GM23338 (cell line): ENCODE results near the gene DYRK3. TPM values are rescaled to one million over a fixed set of nuclear protein-coding genes. Genes with fewer than 3 reads are reported as not detected.

ENCODE experiments used
- ATAC-seq: fragments of 200-7000 bp; cut with Tn5 transposase; 3 replicates; pipeline ENCODE4 v1.9.1; 2020
- DNase-seq: peaks from one replicate; pipeline ENCODE4 v3.0.0-alpha.2; 2015; ENCODE audit warnings: low spot score
- H2AFZ ChIP-seq: fragments of 200-600 bp; sonication (generic); 2 replicates; pipeline ENCODE4 v1.8.0; 2016; ENCODE audit warnings: antibody characterized with exemption, mild to moderate bottlenecking, moderate library complexity
- H3F3A ChIP-seq: fragments of 200-600 bp; sonication (generic); replicated peaks from 2 replicates; pipeline ENCODE4 v1.8.0; 2017; ENCODE audit warnings: antibody characterized with exemption, mixed run types, low read depth
- H3K27ac ChIP-seq: fragments of 200-600 bp; sonication (generic); 2 replicates; pipeline ENCODE4 v1.6.1; 2016; ENCODE audit warnings: low read depth
- H3K27me3 ChIP-seq: fragments of 200-600 bp; sonication (generic); 2 replicates; pipeline ENCODE4 v1.8.0; 2016; ENCODE audit warnings: mild to moderate bottlenecking, mixed run types, moderate library complexity; ENCODE audit not compliant: insufficient read depth
- H3K36me3 ChIP-seq: fragments of 200-600 bp; sonication (generic); 2 replicates; pipeline ENCODE4 v1.8.0; 2016; ENCODE audit warnings: mild to moderate bottlenecking; ENCODE audit not compliant: insufficient read depth
- H3K4me1 ChIP-seq: fragments of 200-600 bp; sonication (generic); 2 replicates; pipeline ENCODE4 v1.8.0; 2016; ENCODE audit warnings: mild to moderate bottlenecking, moderate library complexity; ENCODE audit not compliant: insufficient read depth
- H3K4me2 ChIP-seq: fragments of 200-600 bp; sonication (generic); 2 replicates; pipeline ENCODE4 v1.7.1; 2017; ENCODE audit warnings: mixed run types
- H3K4me3 ChIP-seq: fragments of 200-600 bp; sonication (generic); 2 replicates; pipeline ENCODE4 v1.6.1; 2016; ENCODE audit warnings: mixed run types
- H3K79me2 ChIP-seq: fragments of 200-600 bp; sonication (generic); replicated peaks from 2 replicates; pipeline ENCODE4 v1.8.0; 2017; ENCODE audit warnings: mild to moderate bottlenecking; ENCODE audit not compliant: insufficient read depth
- H3K9me2 ChIP-seq: fragments of 200-600 bp; sonication (generic); 2 replicates; pipeline ENCODE4 v1.8.0; 2017; ENCODE audit not compliant: insufficient read depth
- H4K20me1 ChIP-seq: fragments of 200-600 bp; sonication (generic); replicated peaks from 2 replicates; pipeline ENCODE4 v1.8.0; 2017; ENCODE audit warnings: mild to moderate bottlenecking; ENCODE audit not compliant: insufficient read depth
- H3K27ac Mint-ChIP-seq: 2 replicates; pipeline ENCODE4 v1.8.0; 2020; ENCODE audit warnings: inconsistent platforms, mild to moderate bottlenecking, moderate library complexity, mixed read lengths
- H3K27me3 Mint-ChIP-seq: 3 replicates; pipeline ENCODE4 v1.8.0; 2022; ENCODE audit warnings: low read depth, mild to moderate bottlenecking, moderate library complexity, mixed read lengths, inconsistent platforms; ENCODE audit not compliant: insufficient read depth, poor library complexity
- H3K36me3 Mint-ChIP-seq: 3 replicates; pipeline ENCODE4 v1.8.0; 2021; ENCODE audit warnings: low read depth, mild to moderate bottlenecking, inconsistent platforms, moderate library complexity, mixed read lengths
- H3K4me1 Mint-ChIP-seq: 3 replicates; pipeline ENCODE4 v1.8.0; 2020; ENCODE audit warnings: mild to moderate bottlenecking, inconsistent platforms, mixed read lengths
- H3K4me3 Mint-ChIP-seq: 3 replicates; pipeline ENCODE4 v1.8.0; 2021; ENCODE audit warnings: moderate library complexity, mild to moderate bottlenecking, inconsistent platforms, mixed read lengths
- H3K9me3 Mint-ChIP-seq: 3 replicates; pipeline ENCODE4 v1.8.0; 2020; ENCODE audit warnings: moderate library complexity, mild to moderate bottlenecking, inconsistent platforms, mixed read lengths
- EZH2phosphoT487 ChIP-seq: fragments of 200-600 bp; sonication (generic); IDR thresholded peaks from one replicate; pipeline ENCODE4 v1.8.1; 2018; ENCODE audit warnings: antibody characterized with exemption; ENCODE audit not compliant: unreplicated experiment
- JUNB ChIP-seq: IDR thresholded peaks from one replicate; pipeline ENCODE4 v1.6.1; 2016; ENCODE audit warnings: antibody characterized with exemption; ENCODE audit not compliant: unreplicated experiment
- NANOG ChIP-seq: IDR thresholded peaks from 2 replicates; pipeline ENCODE4 v1.6.1; 2016; ENCODE audit warnings: antibody characterized with exemption, borderline replicate concordance
- STAT1 ChIP-seq: IDR thresholded peaks from one replicate; pipeline ENCODE4 v1.6.1; 2016; ENCODE audit warnings: antibody characterized with exemption; ENCODE audit not compliant: unreplicated experiment
- ZNF331 ChIP-seq: fragments of 250-450 bp; sonication (Bioruptor Pico); IDR thresholded peaks from 2 replicates; pipeline ENCODE4 v1.5.0; 2020; ENCODE audit warnings: low read depth, mild to moderate bottlenecking, moderate library complexity
- polyA plus RNA-seq: library from polyadenylated mRNA; unstranded; fragments of >200 nt; fragmentation: Nextera tagmentation; extraction: Ambion mirVana; gene quantifications from 2 replicates; pipeline ENCODE4 v1.2.1, GENCODE V29; 2016
- total RNA-seq: library from RNA; depleted of rRNA; stranded (reverse); fragments of >200 nt; shearing (Covaris generic); gene quantifications from 2 replicates; pipeline ENCODE4 v1.2.3, GENCODE V29; 2014
- TF ChIP-seq, protein P1 (sequence below): IDR thresholded peaks from one replicate; pipeline ENCODE4 v1.6.1; 2018; ENCODE audit warnings: antibody characterized with exemption; ENCODE audit not compliant: unreplicated experiment
- TF ChIP-seq, protein P2 (sequence below): fragments of 250-450 bp; sonication (Bioruptor Pico); IDR thresholded peaks from 2 replicates; pipeline ENCODE4 v1.5.0; 2020; ENCODE audit warnings: mild to moderate bottlenecking, moderate library complexity

The DYRK3 gene
- total and polyA plus RNA-seq, 2 experiments from 2014 or later = 2.9 to 9.5 TPM

DNA sequence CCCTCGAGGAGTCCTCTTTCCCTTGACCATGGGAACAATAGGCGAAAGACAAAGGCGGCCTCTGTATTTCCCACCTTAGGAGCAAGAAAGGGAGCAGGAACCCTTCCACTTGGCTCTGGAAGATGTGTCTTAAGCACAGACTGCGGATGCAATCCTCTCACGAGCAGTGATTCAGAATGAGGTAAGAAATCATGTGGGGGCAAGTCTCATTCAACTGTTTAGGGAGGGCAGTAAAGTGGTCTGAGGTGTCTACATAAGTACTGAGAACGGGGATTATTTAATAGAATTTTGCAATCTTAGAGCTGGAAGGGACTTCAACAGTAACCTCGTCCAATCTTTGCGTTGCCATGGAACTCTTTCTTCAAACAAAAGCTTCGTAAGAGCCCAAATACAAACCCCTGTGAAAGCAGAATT is 1.6 kb upstream of the DYRK3 start (continued):
- TF ChIP-seq ZNF331 (no peak), STAT1 (no peak)
- TF ChIP-seq, protein P1, sequence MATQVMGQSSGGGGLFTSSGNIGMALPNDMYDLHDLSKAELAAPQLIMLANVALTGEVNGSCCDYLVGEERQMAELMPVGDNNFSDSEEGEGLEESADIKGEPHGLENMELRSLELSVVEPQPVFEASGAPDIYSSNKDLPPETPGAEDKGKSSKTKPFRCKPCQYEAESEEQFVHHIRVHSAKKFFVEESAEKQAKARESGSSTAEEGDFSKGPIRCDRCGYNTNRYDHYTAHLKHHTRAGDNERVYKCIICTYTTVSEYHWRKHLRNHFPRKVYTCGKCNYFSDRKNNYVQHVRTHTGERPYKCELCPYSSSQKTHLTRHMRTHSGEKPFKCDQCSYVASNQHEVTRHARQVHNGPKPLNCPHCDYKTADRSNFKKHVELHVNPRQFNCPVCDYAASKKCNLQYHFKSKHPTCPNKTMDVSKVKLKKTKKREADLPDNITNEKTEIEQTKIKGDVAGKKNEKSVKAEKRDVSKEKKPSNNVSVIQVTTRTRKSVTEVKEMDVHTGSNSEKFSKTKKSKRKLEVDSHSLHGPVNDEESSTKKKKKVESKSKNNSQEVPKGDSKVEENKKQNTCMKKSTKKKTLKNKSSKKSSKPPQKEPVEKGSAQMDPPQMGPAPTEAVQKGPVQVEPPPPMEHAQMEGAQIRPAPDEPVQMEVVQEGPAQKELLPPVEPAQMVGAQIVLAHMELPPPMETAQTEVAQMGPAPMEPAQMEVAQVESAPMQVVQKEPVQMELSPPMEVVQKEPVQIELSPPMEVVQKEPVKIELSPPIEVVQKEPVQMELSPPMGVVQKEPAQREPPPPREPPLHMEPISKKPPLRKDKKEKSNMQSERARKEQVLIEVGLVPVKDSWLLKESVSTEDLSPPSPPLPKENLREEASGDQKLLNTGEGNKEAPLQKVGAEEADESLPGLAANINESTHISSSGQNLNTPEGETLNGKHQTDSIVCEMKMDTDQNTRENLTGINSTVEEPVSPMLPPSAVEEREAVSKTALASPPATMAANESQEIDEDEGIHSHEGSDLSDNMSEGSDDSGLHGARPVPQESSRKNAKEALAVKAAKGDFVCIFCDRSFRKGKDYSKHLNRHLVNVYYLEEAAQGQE = no peak
- TF ChIP-seq, protein P2, sequence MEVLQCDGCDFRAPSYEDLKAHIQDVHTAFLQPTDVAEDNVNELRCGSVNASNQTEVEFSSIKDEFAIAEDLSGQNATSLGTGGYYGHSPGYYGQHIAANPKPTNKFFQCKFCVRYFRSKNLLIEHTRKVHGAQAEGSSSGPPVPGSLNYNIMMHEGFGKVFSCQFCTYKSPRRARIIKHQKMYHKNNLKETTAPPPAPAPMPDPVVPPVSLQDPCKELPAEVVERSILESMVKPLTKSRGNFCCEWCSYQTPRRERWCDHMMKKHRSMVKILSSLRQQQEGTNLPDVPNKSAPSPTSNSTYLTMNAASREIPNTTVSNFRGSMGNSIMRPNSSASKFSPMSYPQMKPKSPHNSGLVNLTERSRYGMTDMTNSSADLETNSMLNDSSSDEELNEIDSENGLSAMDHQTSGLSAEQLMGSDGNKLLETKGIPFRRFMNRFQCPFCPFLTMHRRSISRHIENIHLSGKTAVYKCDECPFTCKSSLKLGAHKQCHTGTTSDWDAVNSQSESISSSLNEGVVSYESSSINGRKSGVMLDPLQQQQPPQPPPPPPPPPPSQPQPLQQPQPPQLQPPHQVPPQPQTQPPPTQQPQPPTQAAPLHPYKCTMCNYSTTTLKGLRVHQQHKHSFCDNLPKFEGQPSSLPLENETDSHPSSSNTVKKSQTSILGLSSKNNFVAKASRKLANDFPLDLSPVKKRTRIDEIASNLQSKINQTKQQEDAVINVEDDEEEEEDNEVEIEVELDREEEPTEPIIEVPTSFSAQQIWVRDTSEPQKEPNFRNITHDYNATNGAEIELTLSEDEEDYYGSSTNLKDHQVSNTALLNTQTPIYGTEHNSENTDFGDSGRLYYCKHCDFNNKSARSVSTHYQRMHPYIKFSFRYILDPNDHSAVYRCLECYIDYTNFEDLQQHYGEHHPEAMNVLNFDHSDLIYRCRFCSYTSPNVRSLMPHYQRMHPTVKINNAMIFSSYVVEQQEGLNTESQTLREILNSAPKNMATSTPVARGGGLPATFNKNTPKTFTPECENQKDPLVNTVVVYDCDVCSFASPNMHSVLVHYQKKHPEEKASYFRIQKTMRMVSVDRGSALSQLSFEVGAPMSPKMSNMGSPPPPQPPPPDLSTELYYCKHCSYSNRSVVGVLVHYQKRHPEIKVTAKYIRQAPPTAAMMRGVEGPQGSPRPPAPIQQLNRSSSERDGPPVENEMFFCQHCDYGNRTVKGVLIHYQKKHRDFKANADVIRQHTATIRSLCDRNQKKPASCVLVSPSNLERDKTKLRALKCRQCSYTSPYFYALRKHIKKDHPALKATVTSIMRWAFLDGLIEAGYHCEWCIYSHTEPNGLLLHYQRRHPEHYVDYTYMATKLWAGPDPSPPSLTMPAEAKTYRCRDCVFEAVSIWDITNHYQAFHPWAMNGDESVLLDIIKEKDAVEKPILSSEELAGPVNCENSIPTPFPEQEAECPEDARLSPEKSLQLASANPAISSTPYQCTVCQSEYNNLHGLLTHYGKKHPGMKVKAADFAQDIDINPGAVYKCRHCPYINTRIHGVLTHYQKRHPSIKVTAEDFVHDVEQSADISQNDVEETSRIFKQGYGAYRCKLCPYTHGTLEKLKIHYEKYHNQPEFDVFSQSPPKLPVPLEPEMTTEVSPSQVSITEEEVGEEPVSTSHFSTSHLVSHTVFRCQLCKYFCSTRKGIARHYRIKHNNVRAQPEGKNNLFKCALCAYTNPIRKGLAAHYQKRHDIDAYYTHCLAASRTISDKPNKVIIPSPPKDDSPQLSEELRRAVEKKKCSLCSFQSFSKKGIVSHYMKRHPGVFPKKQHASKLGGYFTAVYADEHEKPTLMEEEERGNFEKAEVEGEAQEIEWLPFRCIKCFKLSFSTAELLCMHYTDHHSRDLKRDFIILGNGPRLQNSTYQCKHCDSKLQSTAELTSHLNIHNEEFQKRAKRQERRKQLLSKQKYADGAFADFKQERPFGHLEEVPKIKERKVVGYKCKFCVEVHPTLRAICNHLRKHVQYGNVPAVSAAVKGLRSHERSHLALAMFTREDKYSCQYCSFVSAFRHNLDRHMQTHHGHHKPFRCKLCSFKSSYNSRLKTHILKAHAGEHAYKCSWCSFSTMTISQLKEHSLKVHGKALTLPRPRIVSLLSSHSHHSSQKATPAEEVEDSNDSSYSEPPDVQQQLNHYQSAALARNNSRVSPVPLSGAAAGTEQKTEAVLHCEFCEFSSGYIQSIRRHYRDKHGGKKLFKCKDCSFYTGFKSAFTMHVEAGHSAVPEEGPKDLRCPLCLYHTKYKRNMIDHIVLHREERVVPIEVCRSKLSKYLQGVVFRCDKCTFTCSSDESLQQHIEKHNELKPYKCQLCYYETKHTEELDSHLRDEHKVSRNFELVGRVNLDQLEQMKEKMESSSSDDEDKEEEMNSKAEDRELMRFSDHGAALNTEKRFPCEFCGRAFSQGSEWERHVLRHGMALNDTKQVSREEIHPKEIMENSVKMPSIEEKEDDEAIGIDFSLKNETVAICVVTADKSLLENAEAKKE (CRISPR knock-in tag) = no peak

DNA sequence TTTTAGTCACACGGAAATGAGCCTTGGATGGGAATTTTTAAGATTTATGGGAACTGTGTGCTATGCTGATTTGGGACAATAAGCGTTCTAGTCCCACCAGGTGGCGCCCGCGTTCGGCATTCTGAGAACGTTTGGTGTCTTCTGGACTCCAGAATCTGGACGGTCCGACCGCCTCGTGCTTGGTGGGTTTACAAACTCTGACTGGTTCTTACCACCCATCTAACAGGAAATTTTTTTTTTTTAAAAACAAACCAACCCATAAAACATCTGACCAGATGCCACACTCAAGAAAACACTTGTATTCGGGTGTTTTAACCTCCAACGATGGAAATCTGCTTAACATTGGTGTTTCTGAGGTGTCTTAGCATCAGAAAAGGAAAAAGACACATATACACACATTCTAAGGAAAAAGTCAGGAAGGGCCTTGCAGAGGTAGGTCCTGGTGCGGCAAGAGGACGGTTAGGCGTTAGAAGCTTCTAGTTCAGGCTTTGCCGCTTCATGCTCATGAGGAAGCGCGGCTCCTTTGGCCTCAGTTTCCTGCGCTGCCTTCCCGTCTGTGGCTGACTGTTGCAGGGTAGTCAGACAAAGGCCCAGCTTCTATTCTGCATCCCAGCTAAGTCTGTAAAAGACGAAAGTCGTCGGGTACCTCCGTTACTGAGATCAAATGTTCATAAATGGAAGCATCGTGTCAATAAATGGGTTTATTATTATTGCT is 814 bp upstream of the DYRK3 start:
- Histone ChIP-seq H3K36me3 (no peaks in the 10 kb centered on the region), H3F3A (peaks cover 10% of the 10 kb centered on the region), H3K9me2 (no peaks in the 10 kb centered on the region), H3K4me1 (peaks cover 24% of the 10 kb centered on the region), H4K20me1 (no peaks in the 10 kb centered on the region), H3K4me2 (peak overlapping the region; percentile 99), H3K27me3 (peaks cover 21% of the 10 kb centered on the region), H3K4me3 (peak overlapping the region; percentile 90), H2AFZ (peak overlapping the region; percentile 98), H3K79me2 (no peaks in the 10 kb centered on the region), H3K27ac (peak overlapping the region; percentile 52; the same call in 1 of the 2 replicates)
- Mint-ChIP-seq H3K4me3 (peak overlapping the region; percentile 81), H3K9me3 (no peaks in the 10 kb centered on the region; the same call in 2 of the 3 replicates), H3K27me3 (peaks cover 5% of the 10 kb centered on the region), H3K36me3 (no peaks in the 10 kb centered on the region; the same call in 2 of the 3 replicates), H3K4me1 (peaks cover 28% of the 10 kb centered on the region), H3K27ac (peak overlapping the region; percentile 91)
- DNase-seq = peak; percentile 95
- peak; percentile 30 for ATAC-seq
- no peak for TF ChIP-seq ZNF331
- TF ChIP-seq NANOG = no peak
- no peak for TF ChIP-seq EZH2phosphoT487
- no peak for TF ChIP-seq STAT1
- no peak for TF ChIP-seq JUNB
